Body of pancreas (tissue), 4 donors: ENCODE data around the gene TOP1.

Experiments
- POLR2A ChIP-seq, 3 donors: fragments of 450-650 bp; IDR thresholded peaks; one replicate each; pipeline ENCODE4 v1.6.1; 2016; ENCODE audit warnings: antibody characterized with exemption in 3 of 3, mild to moderate bottlenecking in 2 of 3
- TF ChIP-seq, protein P1 (sequence below), 7 experiments: fragments of 450-650 bp in 4 of 7; fragments of 200-600 bp in 3 of 7; sonication (generic) in 3 of 7; IDR thresholded peaks; one replicate each; pipeline ENCODE4 v1.5.1; 2016 to 2019; ENCODE audit warnings: antibody characterized with exemption in 7 of 7

DNA sequence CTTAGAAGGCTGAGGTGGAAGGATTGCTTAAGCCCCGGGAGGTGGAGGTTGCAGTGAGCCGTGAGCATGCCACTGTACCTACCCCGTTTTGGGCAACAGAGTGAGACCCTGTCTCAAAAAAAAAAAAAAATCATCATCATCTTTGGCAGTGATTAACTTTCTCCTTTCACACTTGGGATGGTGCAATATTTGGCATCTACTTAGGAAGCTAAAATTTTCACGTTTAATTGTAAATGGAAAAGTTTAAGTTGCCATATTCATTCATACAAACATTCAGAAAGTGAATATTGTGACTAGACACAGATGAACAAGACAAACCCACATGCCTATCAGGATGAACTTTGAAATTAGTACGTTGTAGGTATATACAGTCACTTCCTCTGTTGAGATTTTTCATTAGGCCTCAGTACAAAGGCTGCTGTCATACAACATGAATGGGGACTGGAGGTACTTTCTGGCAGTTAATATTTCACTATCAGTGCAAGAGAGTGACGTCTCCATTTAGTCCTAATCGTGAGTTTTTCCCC, 10.3 kb downstream of the TOP1 start:
- TF ChIP-seq, protein P1, sequence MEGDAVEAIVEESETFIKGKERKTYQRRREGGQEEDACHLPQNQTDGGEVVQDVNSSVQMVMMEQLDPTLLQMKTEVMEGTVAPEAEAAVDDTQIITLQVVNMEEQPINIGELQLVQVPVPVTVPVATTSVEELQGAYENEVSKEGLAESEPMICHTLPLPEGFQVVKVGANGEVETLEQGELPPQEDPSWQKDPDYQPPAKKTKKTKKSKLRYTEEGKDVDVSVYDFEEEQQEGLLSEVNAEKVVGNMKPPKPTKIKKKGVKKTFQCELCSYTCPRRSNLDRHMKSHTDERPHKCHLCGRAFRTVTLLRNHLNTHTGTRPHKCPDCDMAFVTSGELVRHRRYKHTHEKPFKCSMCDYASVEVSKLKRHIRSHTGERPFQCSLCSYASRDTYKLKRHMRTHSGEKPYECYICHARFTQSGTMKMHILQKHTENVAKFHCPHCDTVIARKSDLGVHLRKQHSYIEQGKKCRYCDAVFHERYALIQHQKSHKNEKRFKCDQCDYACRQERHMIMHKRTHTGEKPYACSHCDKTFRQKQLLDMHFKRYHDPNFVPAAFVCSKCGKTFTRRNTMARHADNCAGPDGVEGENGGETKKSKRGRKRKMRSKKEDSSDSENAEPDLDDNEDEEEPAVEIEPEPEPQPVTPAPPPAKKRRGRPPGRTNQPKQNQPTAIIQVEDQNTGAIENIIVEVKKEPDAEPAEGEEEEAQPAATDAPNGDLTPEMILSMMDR (IDR thresholded peaks at IDR 0.05), result no peak
- no peak for TF ChIP-seq POLR2A (IDR thresholded peaks at IDR 0.05)
